Activated CD8-positive, alpha-beta memory T cell treated with anti-CD3 and anti-CD28 coated beads for 36 hours (primary cell): ENCODE measurements around the gene G3BP1. TPM values are rescaled to one million over a fixed set of nuclear protein-coding genes. Genes with fewer than 3 reads are reported as not detected.
"Not testable (repeated sequence)": the region's sequence is repeated elsewhere in the genome, so short reads cannot be mapped to it uniquely, and the experiment has no call there.

Experiments
- CTCF ChIA-PET: fragments of 350-600 bp; sonication (Branson Sonifier 250); formaldehyde crosslinking; loops from one replicate; lab custom pipeline; 2021; ENCODE audit warnings: antibody characterized with exemption; lab: Charles Lee
- POLR2A ChIA-PET: fragments of 350-600 bp; sonication (Branson Sonifier 250); formaldehyde crosslinking; loops from one replicate; lab custom pipeline; 2021; ENCODE audit warnings: antibody characterized with exemption; lab: Charles Lee
- total RNA-seq, 2 experiments: library from RNA; stranded (reverse); gene quantifications; one replicate each; pipeline ENCODE4 v1.2.3, GENCODE V29; 2021

G3BP1 gene
- total RNA-seq, 2 experiments from 2014 or later, result 368 to 381 TPM

DNA sequence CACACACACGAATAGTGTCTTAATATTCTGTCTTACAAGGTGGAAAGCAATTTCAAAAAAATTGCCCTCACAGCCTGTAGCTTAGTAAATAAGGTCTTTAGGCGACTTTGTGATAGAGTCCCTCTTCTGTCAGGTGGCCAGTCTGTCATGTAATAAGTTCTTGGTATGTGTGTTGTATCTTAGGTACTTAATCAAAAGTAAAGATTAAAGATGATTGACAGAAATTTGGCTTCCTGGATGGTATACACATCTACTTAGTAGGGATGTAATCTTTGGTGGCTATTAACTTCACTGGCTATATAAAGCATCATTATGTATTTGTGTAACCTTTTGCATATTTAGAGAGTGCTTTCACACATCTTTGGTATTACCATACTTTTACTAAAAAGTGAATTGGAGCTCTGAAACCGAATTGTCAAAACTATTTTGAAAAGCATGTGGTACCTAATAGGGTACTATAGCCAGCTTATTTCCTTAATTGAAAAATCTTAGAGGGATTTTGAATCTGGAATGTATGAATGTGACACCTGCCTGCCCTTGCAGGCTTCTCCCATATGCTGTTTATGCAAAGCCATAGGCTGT, 3.4 kb downstream of the G3BP1 start:
- POLR2A ChIA-PET, result no interaction called here
- CTCF ChIA-PET, result interaction anchor here (0.6 kb wide), 1 partner anchor 1019 kb away, joined by 3 read pairs; no protein-coding TSS in a partner anchor

DNA sequence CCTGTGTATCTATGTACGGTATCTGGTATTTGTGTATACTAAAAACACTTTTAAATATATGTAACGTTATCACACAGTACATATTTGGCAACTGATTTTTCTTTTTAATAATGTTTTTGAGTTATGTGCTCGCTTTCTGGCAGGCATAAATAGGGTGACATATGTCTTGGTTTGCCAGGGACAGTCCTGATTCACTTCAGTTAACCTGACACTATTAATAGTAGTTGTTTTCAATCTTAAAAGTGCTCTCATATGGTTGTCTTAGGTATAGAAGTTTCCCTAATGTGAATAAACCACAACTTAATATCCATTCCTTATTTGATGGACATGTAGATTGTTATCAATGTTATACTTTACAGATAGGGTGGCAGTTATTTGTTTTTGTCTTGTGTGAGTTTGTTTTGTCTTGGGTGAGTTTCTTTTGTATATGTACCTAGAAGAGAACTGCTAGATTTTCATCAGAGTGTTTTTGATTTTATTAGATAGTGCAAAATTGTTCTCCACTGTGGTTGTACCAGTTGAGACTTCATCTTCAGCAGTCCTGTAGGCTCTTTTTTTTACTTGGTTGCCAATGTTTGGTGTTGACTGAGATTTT, 7.9 kb downstream of the G3BP1 start:
- ChIA-PET POLR2A (no interaction called here), CTCF (no interaction called here)

DNA sequence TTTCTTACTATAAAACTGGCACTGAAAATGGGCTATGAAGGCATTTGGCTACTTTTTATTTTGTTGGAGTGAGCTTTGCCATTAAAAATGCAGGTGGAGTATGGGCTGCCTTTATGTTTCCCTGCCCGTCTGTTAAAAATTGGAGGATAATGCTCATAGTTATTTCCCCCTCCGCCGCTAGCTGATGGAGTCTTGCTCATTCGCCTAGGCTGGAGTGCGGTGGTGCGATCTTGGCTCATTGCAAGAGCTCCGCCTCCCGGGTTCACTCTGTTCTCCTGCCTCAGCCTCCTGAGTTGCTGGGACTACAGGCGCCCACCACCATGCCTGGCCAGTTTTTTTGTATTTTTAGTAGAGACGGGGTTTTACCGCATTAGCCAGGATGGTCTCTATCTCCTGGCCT, 8.6 kb downstream of the G3BP1 start:
- ChIA-PET CTCF (no interaction called here), POLR2A (no interaction called here)

DNA sequence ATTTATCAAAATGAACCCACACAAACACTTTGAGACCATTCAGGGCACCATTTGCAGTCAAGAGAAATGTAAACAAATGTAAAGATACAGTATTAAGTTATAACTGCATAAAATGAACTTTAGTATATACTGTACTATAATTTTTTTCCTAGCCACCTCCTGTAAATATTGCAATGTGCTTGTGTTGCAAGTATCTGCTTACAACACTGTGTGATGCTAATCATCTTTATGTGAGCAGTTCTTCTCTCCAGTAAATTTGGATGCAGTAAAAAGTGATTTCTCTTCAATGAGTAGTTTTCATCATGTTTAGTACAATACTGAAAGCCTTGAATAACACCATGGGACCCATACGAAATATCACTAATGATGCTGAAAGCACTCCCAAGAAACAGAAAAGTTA, 9.4 kb downstream of the G3BP1 start:
- ChIA-PET POLR2A (interaction anchor here (1.0 kb wide), 1 partner anchor 10 kb away, joined by 3 read pairs; the partner anchor contains the start of gene G3BP1), CTCF (interaction anchor here (1.2 kb wide), 1 partner anchor 9 kb away, joined by 4 read pairs; the partner anchor contains the start of gene G3BP1)

DNA sequence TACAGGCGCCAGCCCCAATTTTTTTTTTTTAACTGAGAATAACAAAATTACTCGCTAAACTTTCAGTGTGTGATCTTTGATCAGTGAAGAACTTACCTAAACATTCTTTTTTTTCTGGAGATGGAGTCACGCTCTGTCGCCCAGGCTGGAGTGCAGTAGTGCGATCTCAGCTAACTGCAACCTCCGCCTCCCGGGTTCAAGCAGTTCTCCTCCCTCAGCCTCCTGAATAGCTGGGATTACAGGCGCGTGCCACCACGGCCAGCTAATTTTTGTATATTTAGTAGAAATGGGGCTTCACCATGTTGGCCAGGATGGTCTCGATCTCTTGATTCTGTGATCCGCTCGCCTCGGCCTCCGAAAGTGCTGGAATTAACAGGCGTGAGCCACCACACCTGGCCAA, 11.9 kb downstream of the G3BP1 start:
- CTCF ChIA-PET, result not testable (repeated sequence)
- POLR2A ChIA-PET, result interaction anchor here (0.6 kb wide), 1 partner anchor 10 kb away, joined by 3 read pairs; no protein-coding TSS in a partner anchor

DNA sequence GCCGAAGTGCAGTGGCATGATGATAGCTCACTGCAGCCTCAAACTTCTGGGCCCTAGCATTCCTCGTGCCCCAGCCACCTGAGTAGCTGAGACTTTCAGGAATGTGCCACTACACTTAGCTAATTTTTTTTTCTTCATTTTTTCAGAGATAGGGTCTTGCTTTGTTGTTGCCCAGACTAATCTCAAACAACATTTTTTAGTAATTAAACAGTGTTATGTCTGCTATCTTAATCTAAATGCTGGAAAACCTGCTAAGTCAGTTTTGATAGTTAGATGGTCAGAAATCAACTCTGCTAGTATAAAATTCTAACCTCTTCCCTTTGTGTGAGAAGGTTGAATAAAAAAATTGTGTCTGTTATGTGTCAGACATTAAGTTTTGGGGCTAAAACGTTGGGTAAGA, 12.4 kb downstream of the G3BP1 start:
- ChIA-PET POLR2A (interaction anchor here (0.6 kb wide), 1 partner anchor 10 kb away, joined by 3 read pairs; no protein-coding TSS in a partner anchor), CTCF (no interaction called here)

DNA sequence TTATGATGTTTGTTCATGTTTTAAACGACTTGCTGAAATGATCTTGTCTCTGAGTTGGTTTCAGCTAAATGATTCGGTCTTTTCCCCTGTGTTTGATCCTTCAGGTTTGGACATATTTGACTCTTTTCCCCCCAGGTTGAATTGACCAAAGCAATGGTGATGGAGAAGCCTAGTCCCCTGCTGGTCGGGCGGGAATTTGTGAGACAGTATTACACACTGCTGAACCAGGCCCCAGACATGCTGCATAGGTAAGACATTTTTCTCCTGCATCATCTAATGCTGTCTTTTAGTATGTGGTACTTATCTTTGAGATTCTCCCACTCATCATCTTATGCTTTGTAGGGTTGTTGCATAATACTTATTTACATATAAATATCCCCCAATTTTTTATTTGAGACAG, 14.7 kb downstream of the G3BP1 start:
- ChIA-PET POLR2A (no interaction called here), CTCF (no interaction called here)

DNA sequence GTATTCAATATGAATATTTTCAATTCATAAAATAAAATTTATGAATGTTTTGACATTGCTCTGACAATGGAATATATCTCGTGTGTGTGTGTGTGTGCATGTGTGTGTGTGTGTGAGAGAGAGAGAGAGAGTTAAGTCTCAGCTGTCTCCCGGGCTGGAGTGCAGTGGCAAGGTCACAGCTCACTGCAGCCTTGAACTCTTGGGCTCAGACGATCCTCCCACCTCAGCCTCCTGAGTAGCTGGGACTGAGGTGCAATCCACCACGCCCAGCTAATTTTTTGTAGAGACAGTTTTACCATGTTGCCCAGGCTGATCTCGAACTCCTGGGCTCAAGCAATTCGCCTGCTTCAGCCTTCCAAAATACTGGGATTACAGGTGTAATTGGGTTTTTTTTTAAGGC, 16.1 kb downstream of the G3BP1 start:
- POLR2A ChIA-PET, result interaction anchor here (0.5 kb wide), 1 partner anchor 240 kb away, joined by 3 read pairs; no protein-coding TSS in a partner anchor
- CTCF ChIA-PET, result no interaction called here

DNA sequence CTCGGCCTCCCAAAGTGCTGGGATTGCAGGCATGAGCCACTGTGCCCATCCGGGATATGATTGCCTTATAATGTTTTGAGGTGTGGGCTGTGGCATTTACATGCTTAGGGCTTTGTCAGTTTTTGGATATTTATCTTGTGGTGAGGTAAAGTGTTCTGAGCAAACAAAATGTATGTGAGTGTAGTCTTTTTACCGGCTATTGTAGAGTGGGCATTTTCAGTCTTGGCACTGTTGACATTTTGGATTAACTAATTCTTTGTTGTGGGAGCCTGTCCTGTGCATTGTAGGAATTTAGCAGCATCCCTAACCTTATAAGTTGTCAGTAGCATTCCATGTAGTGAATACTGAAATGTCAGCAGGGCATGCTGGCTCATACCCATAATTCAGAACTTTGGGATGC, 21.6 kb downstream of the G3BP1 start:
- CTCF ChIA-PET, result no interaction called here
- POLR2A ChIA-PET, result no interaction called here

DNA sequence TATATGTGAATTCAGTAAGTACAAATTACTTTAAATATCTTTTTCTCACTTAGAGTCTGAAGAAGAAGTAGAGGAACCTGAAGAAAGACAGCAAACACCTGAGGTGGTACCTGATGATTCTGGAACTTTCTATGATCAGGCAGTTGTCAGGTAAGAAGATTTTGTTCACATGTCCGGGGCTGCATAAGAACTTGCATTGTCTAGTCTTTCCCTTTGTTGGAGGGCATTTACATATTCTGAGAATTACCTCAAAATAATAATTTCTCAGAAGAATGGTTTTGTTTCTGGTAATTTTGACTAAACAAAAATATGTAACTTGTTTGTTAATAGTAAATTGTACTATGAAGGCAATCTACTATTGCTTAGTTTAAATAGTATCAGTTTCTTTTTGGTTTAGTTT, 23.7 kb downstream of the G3BP1 start:
- ChIA-PET CTCF (no interaction called here), POLR2A (no interaction called here)

DNA sequence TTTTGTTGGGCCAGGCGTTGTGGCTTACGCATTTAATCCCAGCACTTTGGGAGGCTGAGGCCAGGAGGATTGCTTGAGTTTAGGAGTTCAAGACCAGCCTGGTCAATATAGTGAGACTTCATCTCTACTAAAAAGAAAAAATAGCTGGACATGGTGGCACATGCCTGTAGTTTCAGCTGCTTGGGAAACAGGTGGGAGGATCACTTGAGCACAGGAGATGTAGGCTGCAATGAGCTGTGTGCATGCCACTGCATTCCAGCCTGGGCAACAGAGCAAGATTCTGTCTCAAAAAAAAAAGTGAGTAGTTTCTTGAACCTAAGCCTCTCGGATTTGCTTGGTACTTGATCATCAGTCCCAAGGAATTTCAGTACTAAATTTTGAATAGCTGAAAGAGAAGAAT, 26.9 kb downstream of the G3BP1 start:
- POLR2A ChIA-PET, result no interaction called here

DNA sequence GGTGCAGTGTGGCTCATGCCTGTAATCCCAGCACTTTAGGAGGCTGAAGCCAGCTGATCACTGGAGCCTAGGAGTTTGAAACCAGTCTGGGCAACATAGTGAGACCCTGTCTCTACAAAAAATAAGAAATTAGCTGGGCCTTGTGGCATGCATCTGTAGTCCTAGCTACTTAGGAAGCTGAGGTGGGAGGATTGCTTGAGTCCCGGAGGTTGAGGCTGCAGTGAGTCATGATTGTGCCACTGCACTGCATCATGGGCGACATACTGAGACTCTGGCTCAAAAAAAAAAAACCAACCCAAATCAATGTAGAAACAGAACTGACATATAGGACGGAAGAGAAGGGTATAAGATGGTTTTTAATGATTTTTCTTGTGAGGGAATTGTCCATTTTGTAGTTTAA, 27.7 kb downstream of the G3BP1 start:
- POLR2A ChIA-PET, result interaction anchor here (1.0 kb wide), 1 partner anchor 29 kb away, joined by 3 read pairs; no protein-coding TSS in a partner anchor
- CTCF ChIA-PET, result no interaction called here

More for the DNA sequence above, 26.9 kb downstream of the G3BP1 start:
- CTCF ChIA-PET, result no interaction called here

DNA sequence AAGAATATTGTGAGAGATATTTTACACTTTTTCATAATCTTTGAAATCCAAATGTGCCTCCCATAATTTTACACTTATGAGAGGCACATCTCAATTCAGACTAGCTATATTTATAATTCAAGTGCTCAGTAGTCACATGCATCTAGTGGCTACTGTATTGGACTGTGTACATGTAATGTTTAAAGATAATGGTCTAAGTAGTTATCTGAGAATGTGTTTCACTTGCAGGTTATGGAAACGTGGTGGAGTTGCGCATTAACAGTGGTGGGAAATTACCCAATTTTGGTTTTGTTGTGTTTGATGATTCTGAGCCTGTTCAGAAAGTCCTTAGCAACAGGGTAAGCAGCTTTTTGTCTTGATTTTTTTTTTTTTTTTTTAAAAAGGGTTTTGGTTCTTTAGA, 28.8 kb downstream of the G3BP1 start:
- ChIA-PET CTCF (no interaction called here), POLR2A (interaction anchor here (0.7 kb wide), 1 partner anchor 25 kb away, joined by 3 read pairs; no protein-coding TSS in a partner anchor)

DNA sequence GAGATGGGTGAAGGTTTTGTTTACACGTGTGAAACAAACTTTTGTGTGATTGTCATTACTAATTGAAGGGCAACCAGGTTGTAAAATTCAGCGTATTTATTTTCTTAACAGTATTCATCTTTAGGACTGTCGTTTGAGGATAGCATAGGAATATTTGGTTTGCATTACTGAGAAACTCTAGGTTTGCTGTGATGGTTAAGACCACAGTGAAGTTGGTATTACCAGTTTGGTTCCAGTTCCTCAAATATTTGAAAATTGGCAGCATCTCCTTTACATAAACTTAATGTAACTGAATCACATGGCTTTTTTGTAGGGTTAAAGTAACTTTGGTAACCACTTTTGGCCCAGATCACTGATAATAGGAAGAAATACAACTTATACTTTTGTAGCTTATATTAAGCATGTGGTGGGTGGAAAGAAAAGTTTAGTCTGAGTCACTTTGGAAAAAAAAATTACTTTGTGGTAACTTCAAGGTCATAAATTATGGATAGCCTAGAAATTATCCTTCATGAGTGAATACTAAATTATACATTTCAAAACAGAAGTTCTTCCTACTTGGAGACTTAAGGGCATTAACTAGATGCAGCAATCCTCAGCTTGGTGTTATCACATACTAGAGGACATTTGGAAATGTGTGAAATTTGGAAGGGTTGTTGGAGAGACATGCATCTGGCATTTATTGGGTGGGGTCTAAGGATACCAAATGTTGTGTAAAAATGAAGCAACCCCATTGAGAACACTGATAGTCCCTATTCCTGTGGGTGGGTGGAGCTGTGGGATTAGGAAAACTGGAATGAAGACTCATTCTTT, 33.9 kb downstream of the G3BP1 start:
- ChIA-PET CTCF (no interaction called here), POLR2A (no interaction called here)

DNA sequence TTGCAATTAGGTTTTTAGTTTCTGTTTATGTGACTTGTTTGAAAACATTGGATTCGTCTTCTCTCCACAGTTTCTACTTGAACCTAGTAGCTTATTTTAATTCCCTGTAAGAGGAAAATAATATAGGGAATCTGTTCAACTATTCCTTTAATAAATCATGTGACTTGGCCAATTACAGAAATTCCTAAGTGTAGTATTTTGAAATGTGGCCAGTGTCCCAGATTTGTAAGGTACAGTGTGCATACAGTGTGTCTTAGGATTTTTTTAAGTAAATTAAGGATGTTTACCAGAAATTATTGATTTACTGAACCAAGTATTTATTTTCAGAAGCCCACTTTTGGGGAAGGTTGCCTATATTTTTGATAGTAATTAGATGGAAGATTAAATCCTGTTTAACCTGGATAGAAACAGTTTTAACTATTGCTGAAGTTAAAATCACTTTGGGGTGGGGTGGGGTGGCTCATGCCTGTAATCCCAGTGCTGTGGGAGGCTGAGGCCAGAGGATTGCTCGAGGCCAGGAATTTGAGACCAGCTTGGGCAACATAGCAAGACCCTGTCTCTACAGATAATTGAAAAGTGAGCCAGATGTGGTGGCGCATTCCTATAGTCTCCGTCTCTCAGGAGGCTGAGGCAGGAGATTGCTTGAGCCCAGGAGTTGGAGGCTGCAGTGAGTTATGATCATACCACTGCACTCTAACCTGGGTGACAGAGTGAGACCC, 36.9 kb downstream of the G3BP1 start:
- CTCF ChIA-PET, result no interaction called here
- POLR2A ChIA-PET, result no interaction called here

DNA sequence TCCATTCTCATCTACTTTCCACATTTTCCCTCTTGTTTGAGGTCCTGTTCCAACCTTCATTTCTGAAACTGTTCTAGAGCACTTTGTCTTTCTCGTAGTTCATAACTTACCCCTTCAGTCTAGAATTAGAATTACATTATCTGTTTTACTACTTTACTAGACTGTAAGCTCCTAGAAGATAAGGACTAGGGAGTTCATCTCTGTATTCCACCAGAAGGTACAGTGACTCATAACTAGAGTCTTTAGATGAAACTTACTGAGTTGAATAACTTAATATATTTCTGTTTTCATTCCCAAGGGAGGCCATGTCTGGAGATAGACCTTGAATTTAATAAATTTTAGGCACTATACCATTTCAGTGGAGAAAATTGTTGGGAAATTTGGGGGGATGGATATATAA, 38.7 kb downstream of the G3BP1 start:
- CTCF ChIA-PET, result no interaction called here
- POLR2A ChIA-PET, result no interaction called here

DNA sequence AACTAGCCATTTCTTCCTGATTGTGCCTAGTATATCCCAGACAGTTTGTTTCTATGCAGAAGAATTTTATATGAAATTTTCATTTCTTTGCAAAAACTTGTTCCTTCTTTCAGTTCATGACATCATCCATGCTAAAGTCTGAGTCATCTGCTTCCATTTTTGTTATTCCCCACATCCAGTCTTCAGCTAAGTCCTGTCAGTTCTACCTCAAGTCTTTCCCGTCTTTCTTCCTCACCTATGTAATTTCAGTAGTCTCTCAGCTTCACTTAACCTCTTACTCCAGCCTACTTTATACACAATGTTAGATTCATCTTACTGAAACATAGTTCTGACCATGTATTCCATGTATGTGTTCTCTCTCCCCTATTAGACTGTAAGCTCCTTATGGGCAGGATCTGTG, 39.1 kb downstream of the G3BP1 start:
- ChIA-PET CTCF (no interaction called here), POLR2A (no interaction called here)

DNA sequence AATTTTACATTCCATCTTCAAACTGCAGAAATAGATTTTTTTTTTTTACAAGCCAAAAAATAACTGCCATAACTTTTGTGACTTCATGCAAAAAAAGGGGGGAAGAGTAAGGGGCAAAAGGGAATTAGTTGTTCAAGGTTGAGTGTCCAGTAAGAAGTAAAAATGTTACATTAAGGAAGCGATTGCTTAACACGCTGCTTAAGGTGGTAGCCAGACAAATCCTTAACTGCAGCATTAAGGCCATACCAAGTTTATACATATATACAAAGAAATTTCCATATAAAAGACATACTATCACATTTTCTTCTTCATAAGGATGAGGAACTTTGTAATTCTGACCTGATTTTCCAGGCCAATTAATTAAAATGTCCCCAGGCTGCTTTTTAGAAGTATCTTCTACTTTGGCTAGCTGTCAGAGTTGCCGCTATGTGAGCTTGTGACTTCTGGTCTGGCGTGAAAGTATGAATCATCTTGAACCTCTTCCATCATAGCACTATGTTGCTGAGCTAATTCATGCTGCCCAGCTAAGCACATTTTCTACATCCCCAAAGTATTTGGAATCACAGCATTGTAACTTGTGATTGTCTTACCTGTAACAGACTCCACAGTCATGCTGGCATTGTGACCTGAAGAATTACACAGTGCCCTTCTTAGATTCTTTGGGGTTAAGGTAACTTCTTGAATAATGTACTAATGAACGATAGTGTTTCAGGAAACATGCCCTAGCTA, 40.0 kb downstream of the G3BP1 start:
- CTCF ChIA-PET, result no interaction called here
- POLR2A ChIA-PET, result no interaction called here

DNA sequence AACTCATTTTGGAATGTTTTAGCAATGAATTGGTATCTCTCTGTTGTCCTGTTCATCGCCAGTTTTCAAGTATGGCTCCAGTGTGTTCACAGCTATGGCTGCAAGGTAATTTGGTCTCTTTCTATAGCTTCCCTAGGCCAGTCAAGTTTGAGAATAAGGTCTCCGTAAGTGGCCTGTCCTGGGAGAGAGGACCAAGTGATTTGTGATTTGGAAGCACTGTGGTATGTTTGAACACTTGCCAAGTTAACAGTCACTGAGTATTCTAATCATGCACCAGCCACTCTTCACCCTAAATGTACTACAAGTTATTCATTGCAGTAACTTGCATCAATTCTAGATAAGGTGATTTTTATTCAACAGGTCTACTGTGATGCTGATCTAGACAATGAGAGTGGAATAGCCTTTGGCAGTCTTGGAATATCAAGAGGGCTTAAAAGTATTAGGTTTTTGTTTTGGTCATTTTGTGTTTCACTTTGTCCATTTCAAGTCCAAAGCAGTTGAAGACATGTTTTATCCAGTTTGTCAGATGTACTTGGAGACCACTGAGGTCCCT, 41.1 kb downstream of the G3BP1 start:
- ChIA-PET CTCF (no interaction called here), POLR2A (no interaction called here)
